Measurements from ENCODE around the gene PDCL3. TPM values are rescaled to one million over a fixed set of nuclear protein-coding genes. Genes with fewer than 3 reads are reported as not detected.
A peak's percentile ranks its signal among the peaks of the same experiment; 100 is the strongest.

The PDCL3 gene
- total RNA-seq, 1 experiment from 2014 or later, result 21.3 TPM

DNA sequence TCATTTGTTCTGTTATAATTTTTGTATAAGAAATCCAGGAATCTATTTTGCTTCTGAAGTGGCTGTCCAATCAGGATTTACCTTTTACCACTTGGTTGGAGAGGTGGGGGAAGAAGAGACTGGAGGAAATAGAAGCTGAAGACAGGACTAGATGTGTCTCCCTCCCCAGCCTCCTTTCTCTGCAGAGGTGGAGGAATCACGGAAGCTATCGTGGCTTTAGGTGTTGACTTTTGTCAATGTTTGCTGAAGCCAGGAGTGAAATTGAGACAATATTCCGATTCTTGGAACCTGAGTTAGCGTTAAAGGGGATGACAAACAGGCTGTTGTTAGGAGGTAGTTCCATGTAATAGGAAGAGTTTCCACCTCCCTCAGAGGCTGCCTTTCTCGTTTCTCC is 43.5 kb downstream of the PDCL3 start:
- Mint-ChIP-seq H3K36me3 (ENCODE audit: insufficient read depth, unreplicated experiment) (no peaks in the 10 kb centered on the region), H3K4me1 (ENCODE audit: low read depth, unreplicated experiment) (no peaks in the 10 kb centered on the region), H3K27me3 (ENCODE audit: insufficient read depth, unreplicated experiment) (no peaks in the 10 kb centered on the region), H3K27ac (ENCODE audit: unreplicated experiment) (no peak overlapping the region), H3K9me3 (ENCODE audit: unreplicated experiment) (no peaks in the 10 kb centered on the region), H3K4me3 (ENCODE audit: unreplicated experiment) (no peak overlapping the region)
- intact Hi-C loops (cut with micrococcal nuclease; ENCODE audit: unreplicated experiment), result loop anchor here (2.0 to 5.0 kb wide), 3 partner anchors 111 to 546 kb away; partner anchors contain the start of gene TBC1D8
- H3K4me1 ChIP-seq, result no peaks in the 10 kb centered on the region
- no peaks in the 10 kb centered on the region for H3K27me3 ChIP-seq (replicated peaks; ENCODE audit: control insufficient read depth, insufficient read depth, low read length)
- POLR2A ChIA-PET, result no interaction called here
- CTCF ChIA-PET, result no interaction called here
- TF ChIP-seq, protein P1, sequence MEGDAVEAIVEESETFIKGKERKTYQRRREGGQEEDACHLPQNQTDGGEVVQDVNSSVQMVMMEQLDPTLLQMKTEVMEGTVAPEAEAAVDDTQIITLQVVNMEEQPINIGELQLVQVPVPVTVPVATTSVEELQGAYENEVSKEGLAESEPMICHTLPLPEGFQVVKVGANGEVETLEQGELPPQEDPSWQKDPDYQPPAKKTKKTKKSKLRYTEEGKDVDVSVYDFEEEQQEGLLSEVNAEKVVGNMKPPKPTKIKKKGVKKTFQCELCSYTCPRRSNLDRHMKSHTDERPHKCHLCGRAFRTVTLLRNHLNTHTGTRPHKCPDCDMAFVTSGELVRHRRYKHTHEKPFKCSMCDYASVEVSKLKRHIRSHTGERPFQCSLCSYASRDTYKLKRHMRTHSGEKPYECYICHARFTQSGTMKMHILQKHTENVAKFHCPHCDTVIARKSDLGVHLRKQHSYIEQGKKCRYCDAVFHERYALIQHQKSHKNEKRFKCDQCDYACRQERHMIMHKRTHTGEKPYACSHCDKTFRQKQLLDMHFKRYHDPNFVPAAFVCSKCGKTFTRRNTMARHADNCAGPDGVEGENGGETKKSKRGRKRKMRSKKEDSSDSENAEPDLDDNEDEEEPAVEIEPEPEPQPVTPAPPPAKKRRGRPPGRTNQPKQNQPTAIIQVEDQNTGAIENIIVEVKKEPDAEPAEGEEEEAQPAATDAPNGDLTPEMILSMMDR (IDR thresholded peaks at IDR 0.05; ENCODE audit: insufficient read depth in 1 of 2, low read depth in 1 of 2, low read length in 1 of 2, severe bottlenecking in 1 of 2, unreplicated experiment in 1 of 2), result no peak
- no peaks in the 10 kb centered on the region for H3K9me3 ChIP-seq
- no TSS peak for BruUV-seq (replicated peaks)
- DNase-seq, result no peak
- H3K4me3 ChIP-seq (ENCODE audit: low read depth, low read length), result no peak overlapping the region
- no peaks in the 10 kb centered on the region for H3K36me3 ChIP-seq (ENCODE audit: control insufficient read depth, insufficient read depth, low read length)

DNA sequence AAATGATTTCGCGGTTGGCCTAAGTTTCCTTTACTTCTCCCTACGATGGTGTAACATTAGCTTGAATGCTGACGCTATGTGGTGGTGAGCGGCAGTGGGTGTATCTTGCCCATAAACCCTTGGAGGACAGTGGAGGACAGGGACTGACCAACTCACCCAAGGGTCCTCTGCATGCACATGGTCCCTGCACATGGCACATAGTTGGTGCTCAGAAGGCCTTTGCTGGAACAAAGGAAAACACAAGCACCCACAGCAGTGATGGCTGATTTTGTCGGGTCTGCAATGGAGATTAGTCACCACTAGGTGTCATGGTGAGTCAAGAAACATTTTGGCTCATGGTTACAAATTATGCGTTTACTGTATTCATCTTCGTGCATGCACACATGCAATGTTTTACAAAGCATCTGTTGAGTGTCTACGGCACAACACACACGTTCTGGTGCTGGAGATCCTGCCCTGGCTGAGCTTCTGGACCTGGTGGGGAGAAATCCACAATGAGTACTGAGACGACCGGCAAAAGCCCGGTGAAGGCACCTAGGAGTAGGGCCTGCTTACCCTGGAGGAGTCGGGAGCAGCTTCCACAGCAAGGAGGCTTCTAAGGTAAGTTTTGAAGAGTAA is 44.0 kb downstream of the PDCL3 start:
- no peaks in the 10 kb centered on the region for H3K4me1 Mint-ChIP-seq (ENCODE audit: low read depth, unreplicated experiment)
- no peaks in the 10 kb centered on the region for H3K36me3 Mint-ChIP-seq (ENCODE audit: insufficient read depth, unreplicated experiment)
- DNase-seq, result peak in 1 of 2 experiments; percentile 45
- POLR2A ChIA-PET, result no interaction called here
- BruUV-seq (replicated peaks), result no TSS peak
- H3K4me3 Mint-ChIP-seq (ENCODE audit: unreplicated experiment), result no peak overlapping the region
- no peaks in the 10 kb centered on the region for H3K36me3 ChIP-seq (ENCODE audit: control insufficient read depth, insufficient read depth, low read length)
- H3K27me3 Mint-ChIP-seq (ENCODE audit: insufficient read depth, unreplicated experiment), result no peaks in the 10 kb centered on the region
- no peaks in the 10 kb centered on the region for H3K9me3 Mint-ChIP-seq (ENCODE audit: unreplicated experiment)
- H3K9me3 ChIP-seq, result no peaks in the 10 kb centered on the region
- H3K27me3 ChIP-seq (replicated peaks; ENCODE audit: control insufficient read depth, insufficient read depth, low read length), result no peaks in the 10 kb centered on the region
- no peak overlapping the region for H3K27ac Mint-ChIP-seq (ENCODE audit: unreplicated experiment)
- intact Hi-C loops (cut with micrococcal nuclease; ENCODE audit: unreplicated experiment), result loop anchor here (2.0 to 5.0 kb wide), 3 partner anchors 110 to 545 kb away; partner anchors contain the start of gene TBC1D8
- no peak overlapping the region for H3K4me3 ChIP-seq (ENCODE audit: low read depth, low read length)
- H3K4me1 ChIP-seq, result no peaks in the 10 kb centered on the region
- CTCF ChIA-PET, result no interaction called here
- TF ChIP-seq, protein P1 (IDR thresholded peaks at IDR 0.05; ENCODE audit: insufficient read depth in 1 of 2, low read depth in 1 of 2, low read length in 1 of 2, severe bottlenecking in 1 of 2, unreplicated experiment in 1 of 2), result peak; percentile 74 to 82

- Mint-ChIP-seq H3K4me1 (ENCODE audit: low read depth, unreplicated experiment) (no peaks in the 10 kb centered on the region), H3K27ac (ENCODE audit: unreplicated experiment) (no peak overlapping the region), H3K27me3 (ENCODE audit: insufficient read depth, unreplicated experiment) (peaks cover 12% of the 10 kb centered on the region), H3K9me3 (ENCODE audit: unreplicated experiment) (no peaks in the 10 kb centered on the region), H3K36me3 (ENCODE audit: insufficient read depth, unreplicated experiment) (no peaks in the 10 kb centered on the region), H3K4me3 (ENCODE audit: unreplicated experiment) (no peak overlapping the region)
- TF ChIP-seq, protein P1 (IDR thresholded peaks at IDR 0.05; ENCODE audit: insufficient read depth in 1 of 2, low read depth in 1 of 2, low read length in 1 of 2, severe bottlenecking in 1 of 2, unreplicated experiment in 1 of 2), result peak; percentile 71 to 74
- Histone ChIP-seq H3K27me3 (replicated peaks; ENCODE audit: control insufficient read depth, insufficient read depth, low read length) (no peaks in the 10 kb centered on the region), H3K4me3 (ENCODE audit: low read depth, low read length) (no peak overlapping the region), H3K36me3 (ENCODE audit: control insufficient read depth, insufficient read depth, low read length) (no peaks in the 10 kb centered on the region), H3K4me1 (no peaks in the 10 kb centered on the region), H3K9me3 (no peaks in the 10 kb centered on the region)
- BruUV-seq (replicated peaks), result no TSS peak
- DNase-seq, result peak; percentile 74 to 79
- intact Hi-C loops (cut with micrococcal nuclease; ENCODE audit: unreplicated experiment), result loop anchor here (1.0 kb wide), 1 partner anchor 375 kb away; no protein-coding TSS in a partner anchor
- ChIA-PET CTCF (interaction anchor here (0.5 to 1.2 kb wide), 6 partner anchors 9 to 375 kb away, joined by 3 to 4 read pairs (median 4); no protein-coding TSS in a partner anchor), POLR2A (no interaction called here)
These were observed 47.6 kb downstream of the PDCL3 start for GRCh38 chr2:100610381-100610831.

Data from Caco-2 (cell line).